A673 (cell line): ENCODE data around the gene DEDD.

Experiments
- EZH2 ChIP-seq: fragments of 200-600 bp; sonication (generic); IDR thresholded peaks from 2 replicates; pipeline ENCODE4 v1.6.1; 2017; ENCODE audit warnings: borderline replicate concordance, low read depth, mild to moderate bottlenecking, mixed read lengths, antibody characterized with exemption, low read length; ENCODE audit not compliant: poor library complexity, severe bottlenecking
- TF ChIP-seq, protein P1 (sequence below): fragments of 300-800, 200-600 bp; sonication (generic); conservative IDR thresholded peaks from 2 replicates; pipeline ENCODE4 v1.5.1; 2017; ENCODE audit warnings: low read depth, mild to moderate bottlenecking, antibody characterized with exemption, low read length, moderate library complexity, mixed read lengths

DNA sequence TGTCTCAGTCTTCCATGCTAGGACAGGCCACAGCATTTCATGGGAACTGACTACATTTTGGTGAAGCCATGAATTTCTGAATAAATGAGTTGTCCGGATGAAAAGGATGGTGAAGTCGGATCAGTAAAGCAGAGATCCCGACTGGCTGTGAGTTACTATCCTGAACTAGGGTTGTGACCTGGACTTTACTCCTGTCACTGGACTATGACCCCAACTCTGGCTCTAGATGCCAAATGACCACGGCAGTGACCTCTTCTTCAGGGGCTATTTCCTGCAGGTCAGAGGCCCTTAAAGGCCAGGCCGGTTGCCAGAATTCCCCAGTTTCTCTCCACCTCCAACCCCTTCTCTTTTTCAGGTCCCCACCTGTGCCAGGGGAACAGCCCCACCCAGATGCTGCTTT lies 41.4 kb downstream of the DEDD start:
- TF ChIP-seq, protein P1, sequence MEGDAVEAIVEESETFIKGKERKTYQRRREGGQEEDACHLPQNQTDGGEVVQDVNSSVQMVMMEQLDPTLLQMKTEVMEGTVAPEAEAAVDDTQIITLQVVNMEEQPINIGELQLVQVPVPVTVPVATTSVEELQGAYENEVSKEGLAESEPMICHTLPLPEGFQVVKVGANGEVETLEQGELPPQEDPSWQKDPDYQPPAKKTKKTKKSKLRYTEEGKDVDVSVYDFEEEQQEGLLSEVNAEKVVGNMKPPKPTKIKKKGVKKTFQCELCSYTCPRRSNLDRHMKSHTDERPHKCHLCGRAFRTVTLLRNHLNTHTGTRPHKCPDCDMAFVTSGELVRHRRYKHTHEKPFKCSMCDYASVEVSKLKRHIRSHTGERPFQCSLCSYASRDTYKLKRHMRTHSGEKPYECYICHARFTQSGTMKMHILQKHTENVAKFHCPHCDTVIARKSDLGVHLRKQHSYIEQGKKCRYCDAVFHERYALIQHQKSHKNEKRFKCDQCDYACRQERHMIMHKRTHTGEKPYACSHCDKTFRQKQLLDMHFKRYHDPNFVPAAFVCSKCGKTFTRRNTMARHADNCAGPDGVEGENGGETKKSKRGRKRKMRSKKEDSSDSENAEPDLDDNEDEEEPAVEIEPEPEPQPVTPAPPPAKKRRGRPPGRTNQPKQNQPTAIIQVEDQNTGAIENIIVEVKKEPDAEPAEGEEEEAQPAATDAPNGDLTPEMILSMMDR = no peak
- no peak for TF ChIP-seq EZH2
